GM20000 (cell line): ENCODE measurements around the gene FHIT.

ENCODE experiments used
- DNase-seq: peaks from one replicate; pipeline ENCODE4 v3.0.0; 2012; ENCODE audit warnings: low spot score
- CTCF ChIP-seq: IDR thresholded peaks from 2 replicates; pipeline ENCODE4 v1.5.1; 2012; ENCODE audit warnings: mild to moderate bottlenecking, control low read depth; ENCODE audit errors: extremely low read depth, missing control alignments

FHIT gene

GRCh38 chr3:60269829-60270266 lies 981.4 kb downstream of the FHIT start:
- no peak for TF ChIP-seq CTCF
- no peak for DNase-seq

GRCh38 chr3:60269377-60269776 lies 981.9 kb downstream of the FHIT start:
- no peak for DNase-seq
- no peak for TF ChIP-seq CTCF

GRCh38 chr3:60268123-60268522 lies 983.1 kb downstream of the FHIT start:
- TF ChIP-seq CTCF, result no peak
- no peak for DNase-seq

GRCh38 chr3:60266444-60266843 lies 984.8 kb downstream of the FHIT start:
- TF ChIP-seq CTCF, result no peak
- no peak for DNase-seq

GRCh38 chr3:60263191-60263590 lies 988.1 kb downstream of the FHIT start:
- TF ChIP-seq CTCF, result no peak
- no peak for DNase-seq

GRCh38 chr3:60262546-60262945 lies 988.7 kb downstream of the FHIT start:
- no peak for TF ChIP-seq CTCF
- no peak for DNase-seq

GRCh38 chr3:60260546-60260945 lies 990.7 kb downstream of the FHIT start:
- no peak for TF ChIP-seq CTCF
- no peak for DNase-seq
